NOMO-1 treated with dmso at 0.1 percent for 144 hours (cell line): ENCODE results near the gene RCSD1.
A peak's percentile ranks its signal among the peaks of the same experiment; 100 is the strongest.

Source experiments
- DNase-seq: peaks from one replicate; lab custom pipeline; 2025; ENCODE audit not compliant: unreplicated experiment; lab: John Stamatoyannopoulos, UW

RCSD1 gene

GRCh38 chr1:167640051-167640450 is 10.0 kb downstream of the RCSD1 start:
- DNase-seq, result no peak

GRCh38 chr1:167641786-167642500 is 11.9 kb downstream of the RCSD1 start:
- no peak for DNase-seq

- no peak for DNase-seq
These were observed 12.4 kb downstream of the RCSD1 start for GRCh38 chr1:167642501-167642826.

- DNase-seq, result no peak
These were observed 13.4 kb downstream of the RCSD1 start for GRCh38 chr1:167643441-167643840.

DNA sequence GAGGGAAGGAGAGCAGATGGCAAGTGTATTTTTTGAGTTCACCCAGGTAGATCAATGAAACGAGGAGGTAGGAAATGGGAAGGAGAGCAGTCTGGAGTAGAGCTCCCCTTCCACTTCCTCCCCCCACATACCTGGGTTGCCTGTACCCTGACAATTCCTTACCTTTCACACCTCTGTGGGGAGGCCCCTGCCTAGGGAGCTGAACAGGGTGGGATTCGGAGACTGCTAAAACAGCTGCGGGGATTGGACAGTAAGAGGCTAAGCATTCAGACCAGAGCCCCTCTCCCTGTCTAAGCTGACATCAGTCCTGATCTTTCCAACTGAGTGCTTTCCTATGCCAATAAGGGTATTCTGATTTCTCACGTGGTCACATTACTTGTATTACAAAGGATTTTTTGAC is 14.5 kb downstream of the RCSD1 start:
- no peak for DNase-seq

DNA sequence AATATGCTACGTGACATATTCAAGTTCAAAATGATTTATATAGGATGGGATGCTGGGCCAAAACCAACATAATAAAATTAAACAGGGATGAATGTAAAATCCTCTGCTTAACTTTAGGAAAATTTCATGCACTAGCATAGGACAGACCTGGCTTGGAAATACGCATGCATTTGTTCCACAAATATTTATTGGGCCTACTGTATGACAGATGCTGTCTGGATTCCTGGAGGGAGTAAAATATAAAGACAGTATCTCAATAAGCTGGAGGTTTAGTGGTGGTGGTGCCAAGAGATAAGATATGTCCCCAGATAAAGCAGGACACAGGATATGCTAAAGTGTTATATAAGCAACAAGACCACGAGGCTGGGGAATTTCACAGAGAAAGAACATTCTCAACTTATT is 15.1 kb downstream of the RCSD1 start:
- no peak for DNase-seq

DNA sequence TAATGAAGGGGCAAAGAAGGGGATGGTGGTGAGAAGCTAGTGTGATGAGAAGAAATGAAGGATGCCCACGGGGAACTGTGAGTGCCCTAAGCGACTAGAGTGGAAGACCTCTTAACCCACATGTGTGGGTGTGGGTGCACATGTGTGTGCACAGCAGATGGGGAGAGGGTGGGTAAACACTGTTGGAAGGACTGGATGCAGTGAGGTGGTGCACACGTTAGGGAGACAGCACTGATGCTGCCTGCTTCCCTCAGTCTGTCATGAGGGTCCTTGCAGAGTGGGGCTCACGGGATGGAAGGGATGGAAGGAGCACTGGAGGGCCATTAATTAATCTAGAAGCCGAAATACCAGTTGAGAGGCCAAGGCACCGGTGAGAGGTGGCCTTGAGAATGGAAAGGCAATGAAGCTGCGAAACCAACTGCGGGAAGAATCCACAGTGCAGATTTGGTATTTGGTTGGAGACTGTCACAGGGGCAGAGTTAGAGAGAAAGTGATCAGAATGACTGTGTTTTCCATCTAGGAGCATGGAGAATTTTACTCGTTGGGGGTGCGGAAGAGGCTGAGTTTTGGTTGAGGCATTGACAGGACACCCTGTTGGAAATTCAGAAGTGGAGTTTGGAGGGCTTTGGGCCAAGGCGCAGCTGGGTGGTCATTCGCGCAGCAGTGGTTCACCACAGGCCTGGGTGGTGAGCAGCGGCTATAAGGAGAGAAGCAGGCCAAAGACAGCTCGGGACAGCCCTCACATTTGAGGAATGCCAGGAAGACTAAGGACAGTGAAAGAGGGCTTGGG is 15.8 kb downstream of the RCSD1 start:
- no peak for DNase-seq

- DNase-seq, result no peak
These were observed 18.3 kb downstream of the RCSD1 start for GRCh38 chr1:167648252-167648849.

GRCh38 chr1:167648978-167649744 is 19.1 kb downstream of the RCSD1 start:
- DNase-seq, result no peak

GRCh38 chr1:167650269-167651160 is 20.5 kb downstream of the RCSD1 start:
- peak; percentile 25 for DNase-seq

GRCh38 chr1:167651161-167651693 is 21.2 kb downstream of the RCSD1 start:
- DNase-seq, result no peak

GRCh38 chr1:167654975-167655575 is 25.0 kb downstream of the RCSD1 start:
- no peak for DNase-seq

DNA sequence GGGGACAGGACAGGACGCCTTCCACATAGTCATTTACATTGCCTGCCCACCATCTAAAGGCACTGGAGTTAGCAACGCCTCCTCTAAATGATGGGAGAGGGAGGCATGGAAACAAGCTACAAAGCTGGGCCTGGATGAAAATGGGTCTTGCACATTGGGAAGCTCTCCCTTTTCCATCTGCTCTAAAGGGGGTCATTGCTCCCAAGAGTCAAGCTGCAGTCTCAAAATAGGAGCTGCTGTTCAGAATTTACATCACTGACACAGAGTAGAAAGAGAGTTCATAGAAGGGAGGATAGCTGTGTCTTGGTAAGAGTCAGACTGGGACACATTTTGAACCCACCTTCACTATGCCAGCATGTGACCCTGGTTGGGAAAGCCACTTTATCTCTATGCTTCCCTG is 26.6 kb downstream of the RCSD1 start:
- DNase-seq, result no peak

DNA sequence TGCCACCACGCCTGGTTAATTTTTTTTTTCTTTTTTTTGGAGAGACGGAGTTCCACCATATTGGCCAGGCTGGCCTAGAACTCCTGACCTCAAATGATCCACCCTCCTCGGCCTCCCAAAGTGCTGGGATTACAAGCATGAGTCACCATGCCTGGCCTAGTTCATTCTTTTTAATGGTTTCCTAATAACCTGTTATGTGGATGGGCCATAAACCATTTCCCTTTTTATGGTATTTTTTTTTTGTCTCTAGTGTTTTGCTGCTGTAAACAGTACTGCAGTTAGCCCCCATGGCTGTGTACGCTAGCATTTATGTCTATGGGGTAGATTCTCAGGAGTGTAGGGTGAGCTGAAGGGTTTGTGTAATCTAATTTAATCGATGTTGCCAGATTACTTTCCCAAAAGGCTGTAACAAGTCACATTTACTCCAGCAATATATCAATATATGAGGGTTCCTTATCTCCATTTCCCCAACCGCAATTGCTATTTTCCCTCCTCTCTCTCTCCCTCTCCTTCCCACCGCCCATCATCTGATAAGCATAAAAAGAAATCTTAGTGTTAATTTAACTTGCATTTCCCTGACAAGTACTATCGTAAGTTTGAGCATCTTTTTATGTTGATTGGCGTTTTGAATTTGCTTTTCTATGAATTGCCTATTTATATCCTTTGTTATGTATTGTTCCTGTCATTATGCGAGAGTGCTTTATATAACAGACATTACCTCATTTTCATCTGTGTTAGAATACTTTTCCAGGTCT is 28.7 kb downstream of the RCSD1 start:
- peak; percentile 37 for DNase-seq

GRCh38 chr1:167659450-167659849 is 29.4 kb downstream of the RCSD1 start:
- no peak for DNase-seq

GRCh38 chr1:167659881-167660280 is 29.8 kb downstream of the RCSD1 start:
- no peak for DNase-seq

GRCh38 chr1:167661527-167662426 is 31.7 kb downstream of the RCSD1 start:
- DNase-seq, result no peak
